Activated T-cell treated with anti-CD3 and anti-CD28 coated beads for 48 hours (primary cell): Measurements from ENCODE around the gene SMOC2.

Experiments
- DNase-seq: peaks from one replicate; pipeline ENCODE4 v3.0.0-alpha.2; 2020; ENCODE audit warnings: low read depth

SMOC2 gene

DNA sequence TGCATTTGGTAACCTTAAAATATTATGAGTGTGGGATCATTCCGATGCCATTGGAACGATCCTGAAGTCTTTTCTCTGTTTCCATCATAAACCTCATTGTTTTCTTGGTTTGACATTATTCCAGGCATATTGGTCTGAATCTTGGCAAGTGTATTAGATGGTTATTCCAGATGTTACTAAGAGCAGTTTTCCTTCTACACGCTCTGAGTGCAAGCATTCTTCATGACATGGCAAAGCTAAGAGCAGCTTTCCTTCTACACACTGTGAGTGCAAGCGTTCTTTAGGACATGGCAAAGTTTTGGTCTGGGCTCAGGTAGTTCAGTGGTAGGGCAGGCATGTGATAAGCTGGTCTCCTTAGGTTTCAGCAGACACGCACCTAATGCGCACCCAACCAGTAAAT is 53.0 kb downstream of the SMOC2 start:
- no peak for DNase-seq

DNA sequence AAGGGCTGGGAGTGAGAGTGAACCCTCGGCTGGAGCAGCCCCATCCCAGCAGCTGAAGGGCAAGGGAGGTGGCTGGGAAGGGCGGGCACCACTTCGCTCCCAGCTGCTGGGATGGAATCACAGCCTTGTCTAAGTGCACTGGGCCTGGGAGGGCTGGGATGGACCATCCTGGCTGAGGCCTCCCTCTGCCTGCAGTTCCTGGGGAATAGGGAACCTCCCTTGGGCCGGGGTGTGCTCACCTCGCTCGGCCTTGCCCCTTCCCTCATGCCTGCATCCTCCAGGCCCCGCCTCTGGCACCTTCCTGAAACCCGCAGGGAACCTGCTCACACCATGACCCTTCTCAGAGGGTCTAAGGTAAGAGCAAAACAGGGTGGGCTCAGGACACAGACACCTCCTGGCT is 53.7 kb downstream of the SMOC2 start:
- DNase-seq, result no peak

- no peak for DNase-seq
Observed at GRCh38 chr6:168495133-168495532, 54.1 kb downstream of the SMOC2 start.

- DNase-seq, result no peak
Observed at GRCh38 chr6:168495636-168496035, 54.7 kb downstream of the SMOC2 start.

GRCh38 chr6:168496139-168496996 is 55.4 kb downstream of the SMOC2 start:
- no peak for DNase-seq

DNA sequence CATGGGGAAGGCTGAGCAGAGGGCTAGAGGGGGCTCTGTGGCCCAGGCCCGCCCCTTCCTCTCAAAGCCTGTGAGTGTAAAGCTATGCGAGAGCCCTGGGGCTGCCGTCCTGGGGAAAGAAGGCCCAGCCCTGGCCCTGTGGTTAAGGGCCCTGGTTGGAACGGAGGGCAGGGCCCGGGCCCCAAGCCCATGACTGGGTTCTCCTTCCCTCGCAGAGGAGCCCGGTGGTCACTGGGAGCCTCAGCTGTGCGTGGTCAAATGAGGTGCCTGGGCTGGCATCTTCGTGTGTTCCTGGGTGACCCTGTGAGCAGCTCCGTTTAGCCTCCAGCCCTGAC is 56.0 kb downstream of the SMOC2 start:
- no peak for DNase-seq

GRCh38 chr6:168497381-168497780 is 56.4 kb downstream of the SMOC2 start:
- DNase-seq, result no peak

DNA sequence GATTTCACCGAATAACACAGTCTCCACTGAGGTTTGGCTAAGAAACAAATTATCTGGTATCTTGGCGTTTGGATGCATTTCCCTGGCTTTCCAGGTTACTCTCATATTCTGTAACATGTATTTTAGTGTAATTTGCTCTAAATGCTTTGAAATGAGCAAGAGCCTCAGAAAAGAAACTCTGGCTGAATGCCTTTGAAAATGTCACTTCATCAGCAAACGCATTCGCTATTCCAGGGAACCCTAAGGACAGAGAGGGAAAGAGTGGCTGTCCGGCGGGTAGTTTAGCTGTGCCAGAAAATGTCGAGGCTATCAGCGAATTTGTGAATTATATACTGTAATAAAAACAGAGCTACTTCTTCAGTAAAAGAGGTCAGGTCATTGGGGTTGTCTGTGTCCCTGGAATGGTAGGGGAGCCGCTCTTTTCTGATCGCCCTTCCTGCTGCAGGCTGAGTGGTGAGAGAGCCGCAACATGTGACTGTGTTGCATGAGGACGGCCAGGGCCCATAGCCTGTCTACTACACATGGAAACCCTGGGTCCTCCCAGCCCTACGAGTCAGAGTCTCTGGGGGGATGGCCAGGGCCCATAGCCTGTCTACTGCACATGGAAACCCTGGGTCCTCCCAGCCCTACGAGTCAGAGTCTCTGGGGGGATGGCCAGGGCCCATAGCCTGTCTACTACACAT is 57.3 kb downstream of the SMOC2 start:
- DNase-seq, result no peak

- DNase-seq, result no peak
Observed at GRCh38 chr6:168499045-168499650, 58.2 kb downstream of the SMOC2 start.

GRCh38 chr6:168500519-168500918 is 59.5 kb downstream of the SMOC2 start:
- DNase-seq, result no peak

DNA sequence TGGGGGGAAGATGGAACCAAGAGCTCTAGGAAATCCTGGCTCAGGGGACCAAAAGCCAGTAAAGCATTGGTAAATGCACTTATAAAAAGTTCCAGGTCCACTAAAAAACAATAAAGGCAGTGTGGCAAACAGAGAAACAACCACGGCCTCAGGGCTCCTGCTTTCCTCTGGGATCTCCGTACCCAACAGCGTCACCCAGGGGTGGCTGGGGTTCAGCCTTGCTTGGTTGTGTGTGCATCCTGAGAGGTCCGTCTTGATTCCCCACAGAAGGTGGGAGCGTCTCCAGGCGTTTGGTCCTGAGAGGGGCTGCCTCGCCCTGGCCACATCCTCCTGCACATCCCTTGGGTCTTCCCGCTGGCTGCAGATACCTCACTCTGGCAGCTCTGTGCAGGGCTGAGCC is 60.6 kb downstream of the SMOC2 start:
- no peak for DNase-seq

DNA sequence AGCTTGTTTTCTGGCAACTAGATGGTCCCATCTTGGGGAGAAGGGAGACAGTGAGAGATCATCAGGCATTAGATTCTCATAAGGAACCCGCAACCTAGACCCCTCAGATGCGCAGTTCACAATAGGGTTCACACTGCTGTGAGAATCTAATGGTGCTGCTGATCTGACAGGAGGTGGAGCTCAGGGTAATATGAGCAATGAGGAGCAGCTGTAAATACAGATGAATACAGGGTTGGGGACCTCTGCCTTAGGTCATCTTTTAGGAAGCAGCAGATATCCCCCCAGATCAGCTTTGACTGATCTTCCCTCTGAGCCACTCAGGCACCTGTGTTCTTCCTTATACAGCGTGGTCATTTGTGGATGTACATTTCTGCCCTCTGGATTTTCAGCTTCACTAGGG is 63.4 kb downstream of the SMOC2 start:
- DNase-seq, result no peak

DNA sequence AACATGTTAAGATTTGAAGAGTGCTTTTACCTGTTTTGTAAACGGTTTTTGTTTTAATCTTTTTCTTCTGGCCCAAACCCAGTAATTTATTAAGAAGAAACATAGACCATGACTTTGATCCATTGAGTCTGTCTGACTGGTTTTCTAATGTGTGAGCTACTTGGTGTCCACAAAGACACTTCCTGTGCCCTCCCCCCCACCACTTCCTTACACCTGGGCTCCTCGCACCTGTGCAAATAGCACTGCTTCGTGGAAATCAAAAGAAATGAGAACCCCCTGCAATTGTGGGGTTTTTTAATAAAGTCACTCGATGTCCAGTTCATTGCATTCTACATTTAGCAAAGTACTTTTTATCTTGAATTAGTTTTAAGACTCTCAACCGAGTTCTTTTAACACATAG is 65.5 kb downstream of the SMOC2 start:
- DNase-seq, result no peak

DNA sequence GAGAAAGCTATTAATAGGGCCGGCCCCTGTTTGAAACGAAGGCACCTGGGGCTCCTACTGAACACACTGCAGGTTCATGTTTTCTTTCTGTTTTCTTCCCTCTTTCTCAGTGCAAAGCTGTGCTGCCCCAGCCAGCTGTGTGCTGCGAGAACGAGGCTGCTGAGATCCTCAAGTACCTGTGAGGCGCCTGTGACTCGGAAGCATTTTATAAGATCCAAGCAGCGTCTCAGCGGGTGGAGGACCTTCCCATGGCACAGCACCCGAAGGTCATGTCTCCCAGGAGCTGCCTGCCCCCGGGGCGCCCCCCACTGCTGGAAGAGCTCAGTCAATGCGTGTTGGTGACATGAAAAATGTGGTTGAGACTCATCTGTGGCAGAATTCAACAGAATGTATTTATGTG is 66.3 kb downstream of the SMOC2 start:
- no peak for DNase-seq

- DNase-seq, result no peak
Observed at GRCh38 chr6:168507730-168508129, 66.7 kb downstream of the SMOC2 start.

DNA sequence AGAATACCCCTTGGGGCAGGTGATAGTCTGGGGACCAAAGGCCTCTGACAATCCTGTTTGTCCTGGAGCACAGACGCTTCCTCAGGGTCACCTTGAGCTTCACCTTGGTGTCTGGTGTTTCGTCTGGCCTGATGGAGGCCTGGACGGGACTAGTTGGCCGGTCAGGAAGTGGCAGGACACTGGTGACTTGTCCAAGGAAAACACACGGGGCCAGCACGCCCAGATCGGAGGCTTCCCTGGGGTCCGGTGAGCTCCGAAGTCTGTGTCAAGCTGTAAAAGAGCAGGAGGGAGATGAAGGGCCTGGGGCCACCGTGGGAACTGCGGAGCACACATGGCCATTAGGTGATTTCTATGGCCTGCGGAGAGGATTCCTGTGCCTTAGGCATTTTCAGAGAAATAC is 67.9 kb downstream of the SMOC2 start:
- no peak for DNase-seq

- no peak for DNase-seq
Observed at GRCh38 chr6:168513766-168514165, 72.8 kb downstream of the SMOC2 start.

- no peak for DNase-seq
Observed at GRCh38 chr6:168514216-168514615, 73.2 kb downstream of the SMOC2 start.

- DNase-seq, result no peak
Observed at GRCh38 chr6:168515376-168515775, 74.4 kb downstream of the SMOC2 start.

- DNase-seq, result no peak
Observed at GRCh38 chr6:168516944-168517741, 76.2 kb downstream of the SMOC2 start.

DNA sequence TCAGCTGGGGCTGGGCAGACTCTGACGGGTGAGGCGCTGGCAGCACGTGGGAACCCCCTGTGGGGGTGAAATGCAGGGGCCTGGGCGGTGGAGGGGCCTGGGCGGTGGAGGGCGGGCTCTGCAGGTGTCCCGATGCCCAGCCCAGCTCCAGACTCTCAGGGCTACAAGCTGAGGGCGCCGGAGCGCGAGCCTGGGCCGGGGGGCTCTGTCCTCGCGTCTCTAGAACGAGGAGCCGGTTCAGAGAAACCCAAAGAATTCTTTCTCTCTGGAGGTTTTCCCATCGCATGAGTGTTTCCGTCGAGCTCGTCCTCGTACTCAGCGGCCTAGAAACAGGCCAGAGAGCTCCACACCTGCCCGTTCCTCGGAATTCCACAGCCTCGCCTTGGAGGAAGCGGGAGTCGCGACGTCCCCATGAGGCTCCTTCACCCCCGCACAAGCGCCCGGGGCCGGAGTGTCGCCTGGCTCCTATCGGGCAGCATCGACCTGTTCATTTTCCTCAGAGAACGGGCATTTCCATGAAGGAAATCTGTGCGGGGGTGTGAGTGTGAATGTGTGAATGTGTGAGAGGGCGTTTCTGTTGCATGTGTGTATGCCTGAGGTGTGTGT is 76.9 kb downstream of the SMOC2 start:
- no peak for DNase-seq

- DNase-seq, result no peak
Observed at GRCh38 chr6:168518348-168518745, 77.4 kb downstream of the SMOC2 start.
